HG03108 (cell line): ENCODE data around the gene WRAP73.
A peak's percentile ranks its signal among the peaks of the same experiment; 100 is the strongest.

Source experiments
- ATAC-seq: cut with Tn5 transposase; IDR thresholded peaks from one replicate; pipeline ENCODE4 v1.9.1; 2021; ENCODE audit warnings: moderate library complexity; ENCODE audit not compliant: unreplicated experiment

Gene WRAP73

DNA sequence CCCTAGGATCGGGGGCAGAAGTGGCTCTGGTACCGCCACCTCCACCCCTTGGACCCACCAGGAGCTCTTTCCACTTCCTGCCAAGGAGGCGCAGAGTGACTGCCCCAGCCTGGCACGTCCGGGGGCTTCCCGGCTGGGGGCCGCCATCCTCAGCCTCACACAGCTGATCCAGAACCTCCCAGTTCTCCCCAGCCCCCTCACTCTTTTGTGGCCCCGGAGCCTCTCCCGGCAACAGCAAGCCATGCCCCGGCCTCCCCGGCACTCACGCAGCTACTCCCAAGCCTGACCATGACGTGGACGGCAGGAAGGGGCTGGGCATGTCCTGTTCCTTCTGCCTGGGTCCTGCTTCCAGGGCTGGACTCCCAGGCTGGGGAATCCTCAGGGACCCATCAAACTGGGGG lies 19.5 kb upstream of the WRAP73 start:
- no peak for ATAC-seq

DNA sequence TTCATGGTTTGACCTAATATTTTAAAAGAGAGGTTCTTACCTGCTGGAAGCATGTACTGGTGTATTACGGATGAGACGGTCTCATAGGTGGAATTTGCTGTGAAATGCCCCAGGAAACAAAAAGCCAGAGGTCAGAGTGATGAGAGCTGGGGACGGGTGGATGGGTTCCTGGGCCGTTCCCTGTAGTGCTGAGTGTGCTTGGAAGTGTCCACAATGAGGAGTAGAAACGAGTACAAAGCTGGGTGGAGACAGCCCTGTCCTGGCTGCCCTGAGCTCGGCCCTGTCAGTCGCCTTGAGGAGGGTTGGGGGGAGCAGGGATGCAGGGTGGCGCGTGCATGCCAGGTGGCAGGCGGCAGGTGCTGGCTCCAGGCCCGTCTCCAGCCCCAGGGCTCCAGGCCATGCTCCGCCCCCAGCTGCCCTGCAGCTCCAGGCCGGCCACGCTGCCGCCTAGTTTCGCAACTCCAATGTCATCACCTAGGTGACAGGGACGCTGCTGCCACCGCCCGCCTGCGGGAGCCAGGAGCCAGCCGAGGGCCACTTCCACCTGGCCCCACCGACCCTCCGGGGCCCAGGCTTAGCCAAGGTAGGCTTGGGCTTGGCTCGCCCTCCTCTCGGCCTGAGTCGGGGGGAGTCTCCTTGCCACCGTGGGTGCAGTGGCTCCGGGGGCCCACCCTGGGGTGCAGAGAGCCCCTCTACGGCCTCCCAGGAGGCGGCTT lies 18.8 kb upstream of the WRAP73 start:
- no peak for ATAC-seq

DNA sequence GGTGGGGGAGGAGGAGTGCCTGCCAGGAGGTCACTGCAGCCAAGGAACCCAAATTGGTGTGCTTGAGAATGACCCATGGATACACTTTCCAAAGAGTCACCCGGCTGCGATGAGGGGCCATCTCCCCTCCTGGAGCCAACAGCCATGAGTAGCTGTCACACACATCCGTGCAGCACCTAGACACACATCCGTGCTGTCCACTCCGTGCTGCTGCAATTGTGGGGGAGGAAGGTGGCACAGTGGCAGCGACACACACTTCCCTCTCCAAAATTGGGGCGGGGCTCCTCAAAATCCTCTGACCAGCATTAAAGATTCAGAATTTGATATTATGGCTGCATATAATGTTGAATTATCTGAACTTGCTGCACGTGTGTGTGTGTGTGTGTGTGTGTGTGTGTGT lies 18.2 kb upstream of the WRAP73 start:
- ATAC-seq = no peak

DNA sequence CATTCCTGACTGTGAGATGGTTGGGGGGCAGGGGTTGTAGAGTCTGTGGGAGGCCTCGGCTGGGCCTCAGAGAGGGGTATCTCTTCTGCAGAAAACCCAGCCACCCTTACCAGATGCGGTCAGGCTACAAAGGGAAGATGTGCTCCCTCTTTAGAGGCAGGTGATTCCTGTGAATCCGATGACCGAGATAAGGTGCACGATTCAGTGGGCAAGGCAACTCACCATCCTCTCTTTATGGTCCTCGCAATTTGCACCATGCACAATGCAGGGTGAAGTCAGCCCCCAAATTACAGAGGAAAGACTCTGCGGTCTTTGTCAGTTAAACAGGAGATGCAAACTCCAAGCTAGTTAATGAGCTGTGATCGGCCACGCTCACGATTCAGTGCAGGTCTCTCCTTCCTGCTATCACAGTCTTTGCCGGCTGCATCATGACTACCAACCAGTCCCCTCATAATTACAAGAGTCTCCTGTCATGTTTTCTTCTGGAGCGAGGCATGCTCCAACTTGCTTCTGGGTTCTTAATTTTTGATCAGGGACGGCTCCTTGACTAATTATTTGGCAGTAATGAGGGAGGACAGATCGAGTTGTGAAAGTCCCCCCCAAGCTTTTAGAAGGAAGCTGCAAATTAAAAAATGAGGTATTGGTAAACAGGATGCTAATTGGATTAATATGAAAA lies 14.9 kb upstream of the WRAP73 start:
- ATAC-seq = no peak

DNA sequence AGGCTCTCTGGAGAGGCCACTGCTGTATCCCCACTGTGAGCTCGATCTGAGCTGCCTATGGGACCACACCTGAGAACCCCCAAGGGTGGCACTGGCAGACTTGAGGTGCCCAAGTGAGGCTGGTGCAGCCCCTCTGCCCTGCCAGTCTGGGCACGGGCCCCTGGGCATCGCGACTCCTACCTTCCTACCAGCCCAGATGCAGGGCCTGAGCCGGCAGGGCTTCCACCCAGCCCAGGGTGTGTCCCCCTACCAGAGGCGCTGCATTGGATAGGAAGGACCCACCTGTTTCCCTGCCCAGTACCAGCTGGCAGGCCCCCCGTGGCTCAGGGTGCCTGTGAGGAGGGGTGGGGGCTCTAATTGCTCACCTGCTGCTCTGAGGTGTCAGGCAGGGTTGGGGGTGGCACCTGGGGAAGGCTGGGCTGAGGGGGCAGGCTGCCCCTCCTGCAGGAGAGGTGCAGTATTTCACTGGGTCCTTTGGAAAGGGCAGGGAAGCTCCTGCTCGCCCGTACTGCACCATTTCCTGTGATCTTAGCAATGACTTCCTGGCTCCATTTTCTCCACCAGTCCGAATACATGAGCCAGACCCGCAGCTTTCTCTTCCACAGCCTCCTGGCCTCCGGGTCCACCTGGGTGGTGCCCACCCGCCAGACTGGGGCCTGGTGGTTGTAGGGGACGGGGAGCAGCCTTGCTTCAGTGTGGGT lies 14.2 kb upstream of the WRAP73 start:
- ATAC-seq = no peak

DNA sequence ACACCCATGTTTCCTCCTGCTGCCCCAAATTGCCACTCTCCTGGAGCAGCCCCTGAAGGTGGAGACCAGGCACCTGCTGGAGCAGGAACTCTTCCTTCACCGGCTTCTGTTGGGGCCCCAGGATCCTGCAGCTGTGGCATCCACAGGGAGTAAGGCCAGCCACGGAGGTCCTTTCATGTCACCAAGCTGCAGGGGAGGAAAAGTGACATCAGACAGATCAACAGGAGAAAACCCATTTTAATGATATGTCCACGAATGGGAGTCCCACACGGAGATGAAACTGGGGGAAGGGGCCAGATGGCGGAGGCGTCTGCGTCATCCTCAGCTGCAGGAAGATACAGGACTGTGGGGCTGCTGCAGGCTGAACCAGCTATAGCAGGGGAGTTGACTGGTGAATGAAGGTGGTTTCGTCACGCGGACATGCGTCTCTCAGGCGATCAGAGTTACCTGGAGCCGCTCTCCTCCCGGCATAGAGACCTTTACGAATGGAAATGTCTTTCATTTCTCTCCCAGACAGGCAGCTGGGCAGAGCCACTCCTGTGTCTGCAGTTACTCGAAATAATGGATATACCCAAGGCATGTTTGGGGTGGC lies 12.3 kb upstream of the WRAP73 start:
- ATAC-seq = no peak

DNA sequence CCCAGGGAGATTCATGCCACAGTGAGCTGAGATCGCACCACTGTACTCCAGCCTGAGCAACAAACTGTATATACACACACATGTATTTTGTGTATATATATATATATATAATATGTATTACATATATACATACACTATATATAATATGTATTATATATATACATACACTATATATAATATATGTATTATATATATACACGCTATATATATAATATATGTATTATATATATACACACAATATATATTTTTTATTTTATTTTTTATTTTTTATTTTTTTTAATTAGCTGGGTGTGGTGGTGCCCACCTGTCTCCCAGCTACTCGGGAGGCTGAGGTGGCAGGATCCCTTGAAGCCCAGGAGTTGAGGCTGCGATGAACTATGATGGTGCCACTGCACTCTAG lies 11.7 kb upstream of the WRAP73 start:
- no peak for ATAC-seq

DNA sequence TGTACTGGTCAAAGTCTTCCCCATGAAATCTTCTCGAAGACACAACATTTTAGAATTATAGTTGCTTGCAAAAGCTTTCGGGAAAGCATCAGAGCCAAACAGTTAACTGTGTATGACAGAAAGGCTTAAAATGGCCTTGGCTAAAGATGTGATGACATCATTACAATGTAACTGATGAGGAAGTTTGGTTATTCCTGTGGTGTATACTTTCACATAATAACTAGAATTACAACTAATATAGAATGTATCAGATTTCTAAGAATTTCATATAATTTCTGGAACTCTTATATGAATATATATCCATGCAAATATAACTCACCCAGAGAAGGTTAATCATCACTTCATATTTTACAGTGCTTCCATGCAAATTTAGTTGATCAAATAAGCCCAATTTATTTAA lies 10.8 kb upstream of the WRAP73 start:
- no peak for ATAC-seq

DNA sequence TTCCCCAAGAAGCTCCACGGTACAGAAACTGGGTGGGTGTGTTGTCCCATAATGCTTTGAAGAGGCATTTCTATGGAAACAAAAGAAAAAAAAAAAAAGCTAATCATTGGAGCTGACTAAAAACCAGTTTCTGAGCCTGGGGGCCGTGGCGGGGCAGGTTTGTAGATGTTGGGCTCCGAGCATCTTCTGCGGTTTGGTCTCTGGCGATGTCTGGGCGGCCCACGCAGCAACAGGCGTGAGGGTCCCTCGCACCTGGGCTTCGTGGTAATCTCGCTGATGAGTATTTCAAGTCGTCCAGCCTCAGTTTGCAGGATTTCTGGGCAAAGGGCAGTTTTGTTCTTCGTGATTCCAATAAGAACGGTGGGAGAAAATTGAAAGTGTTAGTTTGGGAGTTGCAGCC lies 9.2 kb upstream of the WRAP73 start:
- no peak for ATAC-seq

DNA sequence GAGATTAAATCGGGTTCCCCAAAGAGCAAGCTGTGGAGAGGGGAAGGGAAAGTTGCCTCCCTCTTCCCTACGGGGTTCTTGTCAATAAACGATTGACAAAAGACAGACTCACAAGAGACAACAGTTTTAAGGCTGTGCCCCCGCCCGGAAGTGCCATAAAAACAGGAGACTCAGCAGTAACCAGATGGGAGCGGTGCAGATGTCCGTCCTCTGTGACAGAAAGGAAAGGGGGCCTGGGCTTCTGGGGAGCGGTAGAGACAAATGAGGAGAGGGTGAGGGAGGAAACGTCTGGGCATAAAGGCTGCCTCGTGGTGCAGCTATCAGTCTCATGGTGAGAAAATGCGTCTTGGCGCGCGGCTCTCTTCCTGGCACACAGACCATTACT lies 8.3 kb upstream of the WRAP73 start:
- no peak for ATAC-seq

DNA sequence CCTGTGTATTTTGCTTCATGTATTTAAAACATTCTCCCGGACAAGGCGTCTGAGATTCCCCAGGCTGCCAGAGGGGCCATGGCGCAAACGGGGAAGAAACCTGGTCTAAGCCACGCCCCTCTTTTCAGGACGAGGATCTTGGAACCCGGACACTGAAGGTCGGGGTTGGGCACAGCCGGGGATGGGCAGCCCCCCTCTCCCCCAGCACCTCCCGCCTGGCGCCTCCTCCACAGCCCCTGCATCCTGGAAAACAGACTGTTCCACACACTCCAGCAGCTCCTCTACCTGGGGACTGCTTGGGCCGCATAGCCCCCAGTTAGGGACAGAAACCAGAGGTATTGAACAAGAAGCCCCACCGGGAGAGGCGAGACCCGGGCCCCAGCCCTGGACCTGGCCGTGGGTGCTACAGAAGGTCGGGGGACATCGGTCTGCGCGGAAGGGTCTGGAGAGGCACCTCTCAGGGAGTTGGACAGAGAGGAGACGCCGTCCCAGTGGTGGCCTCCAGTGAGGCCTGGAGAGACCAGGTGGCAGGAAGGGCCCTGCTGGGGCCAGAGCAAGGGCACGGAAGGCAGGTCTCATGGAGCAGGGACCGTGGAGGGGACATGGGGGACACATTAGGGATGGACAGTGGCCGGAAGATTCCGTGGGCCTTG lies 7.8 kb upstream of the WRAP73 start:
- no peak for ATAC-seq

DNA sequence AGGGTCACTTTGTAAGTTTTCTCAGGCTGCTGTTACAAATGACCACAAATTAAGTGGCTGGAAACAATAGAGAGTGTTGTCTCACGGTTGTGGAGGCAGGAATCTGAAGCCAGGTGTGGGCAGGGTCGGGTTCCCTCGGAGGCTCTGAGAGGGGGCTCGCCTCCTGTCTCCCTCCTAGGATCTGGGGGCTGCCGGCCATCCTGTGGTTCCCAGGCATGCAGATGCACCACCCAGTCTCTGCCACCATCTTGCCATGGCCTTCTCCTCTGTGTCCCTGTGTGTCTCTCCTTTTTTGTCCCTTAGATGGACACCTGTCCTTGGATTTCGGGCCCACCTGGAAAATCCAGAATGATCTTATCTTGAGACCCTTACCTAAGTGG lies 7.2 kb upstream of the WRAP73 start:
- no peak for ATAC-seq

DNA sequence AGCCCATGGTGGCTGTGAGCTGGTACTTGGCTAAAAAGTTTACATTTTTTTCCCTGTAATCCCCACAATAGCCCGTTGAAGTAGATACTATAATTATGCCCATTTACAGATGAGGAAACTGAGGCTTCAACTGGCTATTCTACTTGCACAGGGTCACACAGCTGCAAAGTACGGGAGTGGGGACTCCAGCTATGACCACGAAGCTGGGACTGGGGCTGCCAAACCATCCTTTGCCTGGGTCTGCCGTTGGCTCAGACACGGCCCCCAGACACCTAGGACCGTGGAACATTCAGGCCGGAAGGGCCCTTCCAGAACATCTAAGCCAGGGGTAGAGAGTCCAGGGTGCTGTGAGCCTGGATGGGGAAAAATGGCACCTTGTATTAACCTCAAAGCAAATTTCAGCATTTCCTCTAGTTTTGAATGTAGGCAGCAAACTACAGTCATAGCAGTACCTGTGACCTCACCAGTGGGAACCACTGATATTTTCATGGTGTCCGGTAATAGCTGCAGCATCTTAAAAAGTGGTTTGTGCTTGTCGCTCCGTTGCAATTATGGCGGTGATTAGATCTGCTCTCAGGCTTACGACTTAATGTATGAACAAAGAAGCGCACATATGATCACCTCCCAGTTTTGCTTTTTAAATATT lies 6.7 kb upstream of the WRAP73 start:
- peak; percentile 53 for ATAC-seq

DNA sequence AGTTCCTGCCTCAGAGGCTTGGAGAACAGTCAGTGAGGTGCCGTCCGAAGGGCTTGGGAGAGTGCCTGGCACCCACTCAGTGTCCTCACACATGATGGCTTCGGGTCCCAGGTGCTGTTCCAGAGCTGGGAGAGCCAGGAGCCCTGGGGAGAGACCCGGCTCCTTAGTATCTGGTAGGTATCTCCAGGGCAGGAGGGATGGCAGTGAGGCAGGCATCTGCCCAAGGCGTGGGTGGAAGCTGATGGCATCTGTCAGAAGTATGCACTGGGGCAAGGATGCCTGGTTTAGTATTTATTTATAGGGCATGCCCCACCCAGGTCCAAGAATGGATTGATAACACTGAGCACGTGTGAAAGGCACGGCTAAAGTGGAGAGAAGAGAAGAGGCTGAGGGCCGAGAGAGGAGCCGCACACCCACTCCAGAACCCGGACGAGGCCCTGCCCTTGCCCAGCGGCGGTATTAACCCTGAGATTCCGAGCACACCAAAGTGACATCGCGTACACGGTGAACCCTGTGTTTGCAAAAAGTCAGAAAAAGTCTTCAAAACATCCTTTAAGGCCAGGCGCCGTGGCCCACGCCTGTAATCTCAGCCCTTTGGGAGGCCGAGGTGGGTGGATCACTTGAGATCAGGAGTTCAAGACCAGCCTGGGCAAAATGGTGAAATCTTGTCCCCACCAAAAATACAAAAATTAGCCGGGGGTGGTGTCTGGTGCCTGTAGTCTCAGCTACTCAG lies 4.8 kb upstream of the WRAP73 start:
- ATAC-seq = no peak

DNA sequence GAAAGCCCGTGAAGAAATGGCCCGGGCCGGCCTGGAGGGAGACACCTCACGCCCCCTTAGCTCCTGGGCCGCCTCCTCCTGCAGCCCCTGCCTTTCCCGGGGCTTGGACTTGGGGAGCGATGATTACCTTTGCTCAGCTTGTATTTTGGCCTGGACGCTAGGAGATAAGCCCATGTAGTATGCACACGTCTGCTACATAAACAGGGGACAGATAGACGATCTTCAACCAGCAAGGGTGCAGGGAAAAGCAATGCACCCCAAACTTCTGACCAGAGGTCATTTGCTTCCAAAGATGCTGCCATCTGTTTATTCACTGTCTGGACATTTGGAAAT lies 3.3 kb upstream of the WRAP73 start:
- ATAC-seq = no peak

DNA sequence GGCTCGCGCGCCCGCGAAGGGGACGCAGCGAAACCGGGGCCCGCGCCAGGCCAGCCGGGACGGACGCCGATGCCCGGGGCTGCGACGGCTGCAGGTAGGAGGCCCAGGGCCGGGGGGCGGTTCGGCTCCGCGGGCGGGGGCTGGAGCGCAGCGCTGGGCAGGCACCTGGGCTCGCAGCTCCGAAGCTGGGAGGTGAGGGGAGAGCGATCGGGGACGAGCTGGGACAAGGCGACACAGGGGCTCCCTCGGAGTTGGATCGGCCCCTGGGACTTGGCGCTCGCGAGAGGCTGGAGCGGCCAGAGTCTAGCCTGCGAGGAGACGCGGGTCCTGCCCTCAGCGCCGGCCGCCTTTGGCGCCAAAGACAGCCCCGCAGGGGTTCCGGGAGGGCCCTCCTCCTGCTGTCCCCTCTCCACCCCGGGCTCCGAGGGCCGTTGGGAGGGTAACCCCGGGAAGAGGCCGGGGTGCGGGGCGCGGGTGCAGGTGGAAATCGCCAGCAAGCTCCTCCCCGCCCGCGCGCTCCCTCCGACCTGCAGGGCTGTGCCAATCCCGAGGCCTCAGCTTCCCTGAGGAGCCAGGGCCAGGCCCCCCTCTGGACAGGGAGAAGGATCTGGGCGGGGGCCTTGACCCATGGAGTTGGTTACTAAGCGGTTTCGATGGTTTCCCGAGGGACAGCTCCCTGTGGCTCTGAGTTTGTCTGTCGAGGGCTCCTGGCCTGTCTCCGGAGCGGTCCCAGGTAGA lies 2.8 kb upstream of the WRAP73 start:
- ATAC-seq = no peak

DNA sequence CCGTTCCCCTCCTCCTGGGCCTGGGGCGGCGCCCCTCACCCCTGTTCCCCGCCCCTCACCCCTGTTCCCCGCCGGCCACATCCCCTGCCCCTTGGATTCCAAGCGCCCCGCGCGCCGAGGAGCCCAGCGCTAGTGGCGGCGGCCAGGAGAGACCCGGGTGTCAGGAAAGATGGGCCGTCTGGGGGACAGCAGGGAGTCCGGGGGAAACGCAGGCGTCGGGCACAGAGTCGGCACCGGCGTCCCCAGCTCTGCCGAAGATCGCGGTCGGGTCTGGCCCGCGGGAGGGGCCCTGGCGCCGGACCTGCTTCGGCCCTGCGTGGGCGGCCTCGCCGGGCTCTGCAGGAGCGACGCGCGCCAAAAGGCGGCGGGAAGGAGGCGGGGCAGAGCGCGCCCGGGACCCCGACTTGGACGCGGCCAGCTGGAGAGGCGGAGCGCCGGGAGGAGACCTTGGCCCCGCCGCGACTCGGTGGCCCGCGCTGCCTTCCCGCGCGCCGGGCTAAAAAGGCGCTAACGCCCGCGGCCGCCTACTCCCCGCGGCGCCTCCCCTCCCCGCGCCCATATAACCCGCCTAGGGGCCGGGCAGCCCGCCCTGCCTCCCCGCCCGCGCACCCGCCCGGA lies 2.1 kb upstream of the WRAP73 start, which contains the start of gene TP73:
Gene TP73, plus strand, starts transcription at position 587 of the 618 bp plus-strand sequence. CDS start 29,850 bp downstream, outside the sequence.
- no peak for ATAC-seq

DNA sequence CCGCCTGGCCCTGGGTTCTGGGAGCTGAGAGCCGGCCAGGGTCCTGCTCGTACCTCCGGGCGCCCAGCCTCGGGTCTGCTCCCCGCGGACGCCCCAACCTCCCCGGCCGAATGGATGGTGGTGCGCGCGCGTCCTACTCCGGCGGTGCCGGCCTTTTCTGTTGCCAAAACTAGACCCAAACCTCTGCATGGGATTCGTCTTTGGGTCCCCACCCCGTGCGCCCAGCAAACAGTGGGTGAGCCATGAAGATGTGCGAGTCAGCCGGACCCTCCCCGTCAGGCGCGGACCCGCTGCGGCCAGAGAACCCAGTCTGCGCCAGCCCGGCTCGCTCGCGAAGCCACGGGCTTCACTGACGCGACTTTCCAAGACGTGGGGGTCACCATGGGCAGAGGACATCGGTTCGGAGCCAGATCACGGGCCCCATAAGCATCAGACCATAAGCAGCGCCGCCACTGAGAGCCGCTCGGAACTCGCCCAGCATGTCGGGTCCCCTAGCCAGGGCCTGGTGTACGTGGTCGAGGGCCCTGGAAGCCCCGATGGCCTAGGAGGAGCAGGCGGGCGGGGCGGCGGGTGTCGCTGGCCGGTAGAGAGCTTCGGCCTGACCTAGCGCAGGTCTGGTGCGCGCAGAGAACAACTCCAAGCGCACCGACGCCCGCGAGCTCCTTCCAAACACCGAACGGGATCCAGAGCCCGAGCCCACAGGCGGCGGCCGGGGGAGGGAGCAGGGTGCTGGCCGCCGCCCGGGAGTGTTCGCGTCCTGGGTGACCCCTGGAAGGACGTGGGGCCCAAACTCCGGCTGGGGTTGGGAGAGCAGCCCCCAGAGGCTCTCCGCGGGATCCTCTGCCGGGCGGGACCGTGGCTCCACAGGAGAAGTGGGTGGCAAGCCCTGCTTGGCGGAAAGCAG lies 1.4 kb upstream of the WRAP73 start:
- ATAC-seq = no peak
